GM21447 (cell line): ENCODE measurements around the gene RAP1GAP.
"Not testable (repeated sequence)": the region's sequence is repeated elsewhere in the genome, so short reads cannot be mapped to it uniquely, and the experiment has no call there.

Experiments used
- ATAC-seq: cut with Tn5 transposase; IDR thresholded peaks from one replicate; pipeline ENCODE4 v1.9.1; 2021; ENCODE audit not compliant: unreplicated experiment

Gene RAP1GAP

GRCh38 chr1:21572735-21573277, 96.4 kb downstream of the RAP1GAP start:
- no peak for ATAC-seq

GRCh38 chr1:21572221-21572620, 96.9 kb downstream of the RAP1GAP start:
- no peak for ATAC-seq

GRCh38 chr1:21570885-21571284, 98.3 kb downstream of the RAP1GAP start:
- ATAC-seq, result no peak

- ATAC-seq, result no peak
Measured at GRCh38 chr1:21570528-21570875, 98.7 kb downstream of the RAP1GAP start.

- ATAC-seq, result no peak
Measured at GRCh38 chr1:21569820-21570527, 99.2 kb downstream of the RAP1GAP start.

GRCh38 chr1:21568809-21569385, 100.3 kb downstream of the RAP1GAP start:
- no peak for ATAC-seq

GRCh38 chr1:21568006-21568746, 101.0 kb downstream of the RAP1GAP start:
- ATAC-seq, result no peak

GRCh38 chr1:21567241-21568005, 101.7 kb downstream of the RAP1GAP start:
- no peak for ATAC-seq

- ATAC-seq, result not testable (repeated sequence)
Measured at GRCh38 chr1:21566361-21566760, 102.8 kb downstream of the RAP1GAP start.

GRCh38 chr1:21565285-21565684, 103.9 kb downstream of the RAP1GAP start:
- ATAC-seq, result no peak

GRCh38 chr1:21564521-21565095, 104.5 kb downstream of the RAP1GAP start:
- ATAC-seq, result no peak

- ATAC-seq, result no peak
Measured at GRCh38 chr1:21563971-21564370, 105.2 kb downstream of the RAP1GAP start.

GRCh38 chr1:21562896-21563295, 106.3 kb downstream of the RAP1GAP start:
- ATAC-seq, result no peak

GRCh38 chr1:21560916-21561638, 108.1 kb downstream of the RAP1GAP start:
- no peak for ATAC-seq

- ATAC-seq, result no peak
Measured at GRCh38 chr1:21559788-21560567, 109.2 kb downstream of the RAP1GAP start.

- no peak for ATAC-seq
Measured at GRCh38 chr1:21553116-21553926, 115.8 kb downstream of the RAP1GAP start.

- ATAC-seq, result no peak
Measured at GRCh38 chr1:21552715-21553114, 116.4 kb downstream of the RAP1GAP start.

- no peak for ATAC-seq
Measured at GRCh38 chr1:21550866-21551475, 118.2 kb downstream of the RAP1GAP start.
